ENCODE results near the gene ZNF236.

GRCh38 chr18:77014538-77014937, 192.2 kb downstream of the ZNF236 start:
- TF ChIP-seq, protein P1, sequence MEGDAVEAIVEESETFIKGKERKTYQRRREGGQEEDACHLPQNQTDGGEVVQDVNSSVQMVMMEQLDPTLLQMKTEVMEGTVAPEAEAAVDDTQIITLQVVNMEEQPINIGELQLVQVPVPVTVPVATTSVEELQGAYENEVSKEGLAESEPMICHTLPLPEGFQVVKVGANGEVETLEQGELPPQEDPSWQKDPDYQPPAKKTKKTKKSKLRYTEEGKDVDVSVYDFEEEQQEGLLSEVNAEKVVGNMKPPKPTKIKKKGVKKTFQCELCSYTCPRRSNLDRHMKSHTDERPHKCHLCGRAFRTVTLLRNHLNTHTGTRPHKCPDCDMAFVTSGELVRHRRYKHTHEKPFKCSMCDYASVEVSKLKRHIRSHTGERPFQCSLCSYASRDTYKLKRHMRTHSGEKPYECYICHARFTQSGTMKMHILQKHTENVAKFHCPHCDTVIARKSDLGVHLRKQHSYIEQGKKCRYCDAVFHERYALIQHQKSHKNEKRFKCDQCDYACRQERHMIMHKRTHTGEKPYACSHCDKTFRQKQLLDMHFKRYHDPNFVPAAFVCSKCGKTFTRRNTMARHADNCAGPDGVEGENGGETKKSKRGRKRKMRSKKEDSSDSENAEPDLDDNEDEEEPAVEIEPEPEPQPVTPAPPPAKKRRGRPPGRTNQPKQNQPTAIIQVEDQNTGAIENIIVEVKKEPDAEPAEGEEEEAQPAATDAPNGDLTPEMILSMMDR (IDR thresholded peaks at IDR 0.05; ENCODE audit: low read depth, low read length) = no peak
- no peak for TF ChIP-seq EZH2phosphoT487 (IDR thresholded peaks at IDR 0.05; ENCODE audit: low read depth)
